HEK293 (cell line): ENCODE results near the gene CYB5R2.

Experiments
- CTCF ChIA-PET: fragments of 350-600 bp; formaldehyde crosslinking; extraction: SDS; loops from one replicate; lab custom pipeline; 2021; ENCODE audit warnings: antibody characterized with exemption; lab: Yijun Ruan, JAX
- POLR2A ChIA-PET: fragments of 300-600 bp; formaldehyde crosslinking; extraction: SDS; loops from one replicate; lab custom pipeline; 2020; ENCODE audit warnings: antibody characterized with exemption, inconsistent platforms; lab: Yijun Ruan, JAX
- H3K27ac ChIP-seq: fragments of 200-500 bp; sonication (Bioruptor generic); 2 replicates; pipeline ENCODE4 v1.5.1; 2014; ENCODE audit warnings: low read depth, low read length, control low read depth, inconsistent platforms; ENCODE audit errors: extremely low read depth
- H3K36me3 ChIP-seq, 2 experiments: fragments of 200-500 bp in 1 of 2; sonication (Bioruptor generic) in 1 of 2; 1 replicate in 1 of 2; 2 replicates in 1 of 2; pipeline ENCODE4 v1.5.1; 2014 to 2017; ENCODE audit warnings: inconsistent platforms in 2 of 2, low read length in 2 of 2; ENCODE audit not compliant: control insufficient read depth in 2 of 2, insufficient read depth in 1 of 2
- H3K4me1 ChIP-seq: fragments of 200-500 bp; sonication (Bioruptor generic); 2 replicates; pipeline ENCODE4 v1.5.1; 2014; ENCODE audit warnings: mild to moderate bottlenecking, low read length, inconsistent platforms; ENCODE audit not compliant: control insufficient read depth, insufficient read depth
- H3K4me3 ChIP-seq: 2 replicates; pipeline ENCODE4 v1.5.1; 2011; ENCODE audit warnings: low read depth, mild to moderate bottlenecking, control low read depth, low read length, moderate library complexity
- H3K9me3 ChIP-seq: fragments of 200-500 bp; sonication (Bioruptor generic); 2 replicates; pipeline ENCODE4 v1.5.1; 2014; ENCODE audit warnings: low read depth, low read length, inconsistent platforms; ENCODE audit not compliant: control insufficient read depth, insufficient read depth
- GLI4 ChIP-seq: fragments of 450-650 bp; formaldehyde crosslinking; IDR thresholded peaks from 2 replicates; pipeline ENCODE4 v1.5.1; 2016; ENCODE audit warnings: missing biosample characterization, missing genetic modification characterization
- GLIS2 ChIP-seq: fragments of 450-650 bp; formaldehyde crosslinking; IDR thresholded peaks from 2 replicates; pipeline ENCODE4 v1.5.1; 2016; ENCODE audit warnings: missing biosample characterization, missing genetic modification characterization
- KLF1 ChIP-seq: fragments of 450-650 bp; formaldehyde crosslinking; IDR thresholded peaks from 2 replicates; pipeline ENCODE4 v1.5.1; 2016; ENCODE audit warnings: missing biosample characterization, missing genetic modification characterization
- KLF10 ChIP-seq: fragments of 450-650 bp; IDR thresholded peaks from 2 replicates; pipeline ENCODE4 v1.5.1; 2018; ENCODE audit warnings: missing biosample characterization, mild to moderate bottlenecking, missing genetic modification characterization
- MEIS1 ChIP-seq: sonication (generic); formaldehyde crosslinking; IDR thresholded peaks from 2 replicates; pipeline ENCODE4 v1.8.1; 2022; ENCODE audit warnings: missing genetic modification reagents, mild to moderate bottlenecking, borderline replicate concordance
- OVOL3 ChIP-seq: fragments of 450-650 bp; formaldehyde crosslinking; IDR thresholded peaks from 2 replicates; pipeline ENCODE4 v1.5.1; 2016; ENCODE audit warnings: missing biosample characterization, missing genetic modification characterization
- ZFP3 ChIP-seq: fragments of 450-650 bp; formaldehyde crosslinking; IDR thresholded peaks from 2 replicates; pipeline ENCODE4 v1.5.1; 2016; ENCODE audit warnings: low read depth, missing biosample characterization, missing genetic modification characterization
- ZFP37 ChIP-seq: fragments of 450-650 bp; formaldehyde crosslinking; IDR thresholded peaks from 2 replicates; pipeline ENCODE4 v1.5.1; 2016; ENCODE audit warnings: missing biosample characterization, missing genetic modification characterization
- ZNF140 ChIP-seq: fragments of 450-650 bp; formaldehyde crosslinking; IDR thresholded peaks from 2 replicates; pipeline ENCODE4 v1.5.1; 2016; ENCODE audit warnings: missing biosample characterization, missing genetic modification characterization
- ZNF184 ChIP-seq: fragments of 450-650 bp; IDR thresholded peaks from 2 replicates; pipeline ENCODE4 v1.5.1; 2018; ENCODE audit warnings: missing biosample characterization, mild to moderate bottlenecking, missing genetic modification characterization
- ZNF2 ChIP-seq: fragments of 450-650 bp; formaldehyde crosslinking; IDR thresholded peaks from 2 replicates; pipeline ENCODE4 v1.5.1; 2016; ENCODE audit warnings: missing biosample characterization, missing genetic modification characterization
- ZNF311 ChIP-seq: fragments of 450-650 bp; formaldehyde crosslinking; IDR thresholded peaks from 2 replicates; pipeline ENCODE4 v1.5.1; 2017; ENCODE audit warnings: missing biosample characterization, missing genetic modification characterization, borderline replicate concordance
- ZNF324 ChIP-seq: fragments of 450-650 bp; formaldehyde crosslinking; IDR thresholded peaks from 2 replicates; pipeline ENCODE4 v1.5.1; 2016; ENCODE audit warnings: missing biosample characterization, missing genetic modification characterization
- ZNF501 ChIP-seq: fragments of 450-650 bp; formaldehyde crosslinking; IDR thresholded peaks from 2 replicates; pipeline ENCODE4 v1.5.1; 2016; ENCODE audit warnings: missing biosample characterization, missing genetic modification characterization
- ZNF791 ChIP-seq: fragments of 450-650 bp; formaldehyde crosslinking; IDR thresholded peaks from 2 replicates; pipeline ENCODE4 v1.5.1; 2016; ENCODE audit warnings: missing biosample characterization, missing genetic modification characterization
- ZNF830 ChIP-seq: fragments of 450-650 bp; IDR thresholded peaks from 2 replicates; pipeline ENCODE4 v1.5.0; 2018; ENCODE audit warnings: missing biosample characterization, missing genetic modification characterization, low read depth, mild to moderate bottlenecking, moderate library complexity
- TF ChIP-seq, protein P1 (sequence below): fragments of 450-650 bp; formaldehyde crosslinking; IDR thresholded peaks from 2 replicates; pipeline ENCODE4 v1.5.1; 2017; ENCODE audit warnings: missing biosample characterization, mild to moderate bottlenecking, missing genetic modification characterization, moderate library complexity
- TF ChIP-seq, protein P2 (sequence below): fragments of 450-650 bp; formaldehyde crosslinking; IDR thresholded peaks from 2 replicates; pipeline ENCODE4 v1.5.1; 2016; ENCODE audit warnings: missing biosample characterization, missing genetic modification characterization
- TF ChIP-seq, protein P3 (sequence below): fragments of 450-650 bp; formaldehyde crosslinking; IDR thresholded peaks from 2 replicates; pipeline ENCODE4 v1.5.1; 2016; ENCODE audit warnings: missing biosample characterization, missing genetic modification characterization
- TF ChIP-seq, protein P4 (sequence below): fragments of 450-650 bp; formaldehyde crosslinking; IDR thresholded peaks from 2 replicates; pipeline ENCODE4 v1.5.1; 2017; ENCODE audit warnings: missing biosample characterization, missing genetic modification characterization

CYB5R2 gene

DNA sequence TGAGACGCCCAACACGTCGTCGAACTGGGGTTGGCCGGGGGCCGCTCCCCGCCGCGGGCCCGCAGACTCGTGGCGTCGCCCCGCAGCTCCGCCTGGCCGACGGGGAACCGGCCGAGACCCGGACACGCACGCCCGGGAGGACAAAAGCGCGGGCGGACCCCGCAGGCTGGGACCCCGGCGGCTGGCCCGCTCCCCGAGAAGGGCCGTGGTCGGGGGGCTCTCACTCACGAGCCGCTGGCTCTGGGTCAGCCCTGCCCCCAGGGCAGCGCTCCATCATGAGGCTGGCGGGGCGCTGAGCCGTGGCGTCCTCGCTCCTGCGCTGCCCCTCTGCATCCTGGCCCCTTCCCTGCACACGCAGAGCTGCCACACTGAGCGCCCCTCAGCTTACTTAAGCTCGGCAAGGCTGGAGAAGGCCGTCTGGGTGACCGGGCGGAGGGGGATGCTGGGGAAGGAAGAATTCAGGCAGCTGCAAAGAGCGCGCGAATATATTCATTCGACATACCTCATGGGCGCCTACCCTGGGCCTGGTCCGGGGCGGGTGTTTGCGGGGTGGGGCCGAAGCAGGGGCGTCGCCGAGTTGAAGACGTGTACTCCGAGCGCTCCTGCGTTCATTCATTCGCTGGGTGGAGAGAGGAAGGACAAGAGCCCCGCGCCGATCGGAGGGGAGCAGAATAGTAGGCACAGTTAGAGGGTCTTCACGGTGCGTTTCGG, 579 bp upstream of the CYB5R2 start:
- POLR2A ChIA-PET = no interaction called here
- CTCF ChIA-PET = no interaction called here
- Histone ChIP-seq H3K4me3 (no peak overlapping the region), H3K9me3 (no peaks in the 10 kb centered on the region), H3K36me3 (no peaks in the 10 kb centered on the region), H3K27ac (no peak overlapping the region), H3K4me1 (no peaks in the 10 kb centered on the region)
- TF ChIP-seq ZNF324 (tag by site-specific recombination) = no peak

DNA sequence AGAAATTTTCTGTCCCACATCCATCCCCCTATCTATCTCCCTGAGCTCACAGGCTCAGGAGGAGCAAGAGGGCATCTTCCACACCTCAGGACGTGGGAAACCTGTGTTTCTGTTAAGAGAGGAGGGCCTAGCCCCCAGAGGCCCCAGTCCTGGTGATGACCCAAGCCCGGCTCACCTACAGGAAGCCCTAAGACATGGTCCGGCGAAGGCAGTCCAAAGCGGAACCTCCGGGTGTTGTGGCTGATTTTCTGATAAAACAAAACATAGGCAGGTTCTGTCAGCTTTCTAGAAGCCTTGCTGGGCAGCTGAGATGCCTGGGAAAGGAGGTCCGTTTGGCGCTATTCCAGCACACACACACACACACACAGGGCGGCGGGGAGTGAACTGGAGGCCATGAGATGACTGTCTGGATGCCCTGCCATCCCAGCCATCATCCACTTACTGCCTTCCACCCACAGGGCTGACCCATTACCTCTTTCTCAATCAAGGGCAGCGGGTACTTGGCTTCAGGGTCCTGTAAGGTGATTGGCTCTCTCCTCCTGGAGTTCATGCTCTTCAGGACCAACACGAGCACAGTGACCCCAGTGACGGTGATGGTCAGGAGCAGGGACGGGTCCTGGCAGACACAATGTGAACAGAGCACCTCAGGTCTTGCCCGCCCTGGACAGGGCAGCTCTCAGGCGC, 882 bp downstream of the CYB5R2 start:
- H3K4me3 ChIP-seq = no peak overlapping the region
- H3K4me1 ChIP-seq = no peaks in the 10 kb centered on the region
- POLR2A ChIA-PET = no interaction called here
- CTCF ChIA-PET = no interaction called here
- H3K27ac ChIP-seq = no peak overlapping the region
- TF ChIP-seq ZNF311 = no peak
- TF ChIP-seq, all 188 proteins: peak for 0
- Histone ChIP-seq H3K36me3 (no peaks in the 10 kb centered on the region), H3K9me3 (no peaks in the 10 kb centered on the region)

DNA sequence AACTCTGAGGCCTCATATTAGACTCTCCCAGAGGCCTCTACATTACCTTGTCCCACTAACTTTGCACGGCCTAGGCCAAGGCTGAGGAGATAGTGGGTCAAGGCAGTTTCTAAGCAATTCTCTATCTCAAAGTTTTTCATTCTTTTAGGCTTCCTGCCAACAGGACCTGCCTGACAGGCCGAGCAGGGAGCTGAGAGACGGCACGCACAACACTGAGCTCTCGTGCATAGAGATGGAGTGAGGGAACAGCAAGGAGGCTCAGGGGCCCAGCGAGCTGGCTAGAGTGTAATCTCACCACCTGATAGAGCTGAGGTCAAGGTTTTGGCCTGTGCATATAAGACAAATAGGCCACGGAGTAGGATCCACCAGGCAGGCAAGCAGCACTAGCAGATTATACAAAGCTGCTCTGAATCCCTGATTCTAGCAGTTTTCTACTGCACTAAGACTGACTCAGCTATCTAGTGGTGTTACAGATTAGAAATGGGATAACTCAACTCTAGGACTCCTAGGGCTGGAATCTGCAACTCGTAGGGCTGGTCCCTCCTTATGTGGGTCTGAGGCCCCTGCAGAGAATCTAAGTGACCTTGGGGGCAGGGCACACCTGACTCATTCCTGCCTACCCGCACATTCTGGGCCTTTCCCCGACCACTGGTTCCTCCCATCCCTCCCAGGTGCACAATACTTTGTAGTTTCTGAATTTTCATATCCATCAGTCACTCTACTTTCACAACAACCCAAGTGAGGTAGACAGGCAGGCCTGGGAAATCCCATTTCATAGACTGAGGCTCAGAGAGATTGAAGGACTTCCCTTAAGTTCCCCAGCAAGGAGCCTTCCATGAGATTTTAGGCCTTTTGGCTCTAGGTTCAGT, 1.7 kb downstream of the CYB5R2 start:
- ChIA-PET POLR2A (no interaction called here), CTCF (interaction anchor here (1.2 kb wide), 1 partner anchor 100 kb away, joined by 6 read pairs; no protein-coding TSS in a partner anchor)
- Histone ChIP-seq H3K9me3 (no peaks in the 10 kb centered on the region), H3K27ac (no peak overlapping the region), H3K36me3 (no peaks in the 10 kb centered on the region), H3K4me3 (no peak overlapping the region), H3K4me1 (no peaks in the 10 kb centered on the region)
- TF ChIP-seq, protein P1, sequence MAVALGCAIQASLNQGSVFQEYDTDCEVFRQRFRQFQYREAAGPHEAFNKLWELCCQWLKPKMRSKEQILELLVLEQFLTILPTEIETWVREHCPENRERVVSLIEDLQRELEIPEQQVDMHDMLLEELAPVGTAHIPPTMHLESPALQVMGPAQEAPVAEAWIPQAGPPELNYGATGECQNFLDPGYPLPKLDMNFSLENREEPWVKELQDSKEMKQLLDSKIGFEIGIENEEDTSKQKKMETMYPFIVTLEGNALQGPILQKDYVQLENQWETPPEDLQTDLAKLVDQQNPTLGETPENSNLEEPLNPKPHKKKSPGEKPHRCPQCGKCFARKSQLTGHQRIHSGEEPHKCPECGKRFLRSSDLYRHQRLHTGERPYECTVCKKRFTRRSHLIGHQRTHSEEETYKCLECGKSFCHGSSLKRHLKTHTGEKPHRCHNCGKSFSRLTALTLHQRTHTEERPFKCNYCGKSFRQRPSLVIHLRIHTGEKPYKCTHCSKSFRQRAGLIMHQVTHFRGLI = no peak
- TF ChIP-seq, protein P2, sequence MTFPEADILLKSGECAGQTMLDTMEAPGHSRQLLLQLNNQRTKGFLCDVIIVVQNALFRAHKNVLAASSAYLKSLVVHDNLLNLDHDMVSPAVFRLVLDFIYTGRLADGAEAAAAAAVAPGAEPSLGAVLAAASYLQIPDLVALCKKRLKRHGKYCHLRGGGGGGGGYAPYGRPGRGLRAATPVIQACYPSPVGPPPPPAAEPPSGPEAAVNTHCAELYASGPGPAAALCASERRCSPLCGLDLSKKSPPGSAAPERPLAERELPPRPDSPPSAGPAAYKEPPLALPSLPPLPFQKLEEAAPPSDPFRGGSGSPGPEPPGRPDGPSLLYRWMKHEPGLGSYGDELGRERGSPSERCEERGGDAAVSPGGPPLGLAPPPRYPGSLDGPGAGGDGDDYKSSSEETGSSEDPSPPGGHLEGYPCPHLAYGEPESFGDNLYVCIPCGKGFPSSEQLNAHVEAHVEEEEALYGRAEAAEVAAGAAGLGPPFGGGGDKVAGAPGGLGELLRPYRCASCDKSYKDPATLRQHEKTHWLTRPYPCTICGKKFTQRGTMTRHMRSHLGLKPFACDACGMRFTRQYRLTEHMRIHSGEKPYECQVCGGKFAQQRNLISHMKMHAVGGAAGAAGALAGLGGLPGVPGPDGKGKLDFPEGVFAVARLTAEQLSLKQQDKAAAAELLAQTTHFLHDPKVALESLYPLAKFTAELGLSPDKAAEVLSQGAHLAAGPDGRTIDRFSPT (tag by site-specific recombination) = no peak
- TF ChIP-seq, protein P3, sequence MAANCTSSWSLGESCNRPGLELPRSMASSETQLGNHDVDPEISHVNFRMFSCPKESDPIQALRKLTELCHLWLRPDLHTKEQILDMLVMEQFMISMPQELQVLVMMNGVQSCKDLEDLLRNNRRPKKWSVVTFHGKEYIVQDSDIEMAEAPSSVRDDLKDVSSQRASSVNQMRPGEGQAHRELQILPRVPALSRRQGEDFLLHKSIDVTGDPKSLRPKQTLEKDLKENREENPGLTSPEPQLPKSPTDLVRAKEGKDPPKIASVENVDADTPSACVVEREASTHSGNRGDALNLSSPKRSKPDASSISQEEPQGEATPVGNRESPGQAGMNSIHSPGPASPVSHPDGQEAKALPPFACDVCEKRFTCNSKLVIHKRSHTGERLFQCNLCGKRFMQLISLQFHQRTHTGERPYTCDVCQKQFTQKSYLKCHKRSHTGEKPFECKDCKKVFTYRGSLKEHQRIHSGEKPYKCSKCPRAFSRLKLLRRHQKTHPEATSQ (tag by site-specific recombination) = no peak
- TF ChIP-seq KLF10 (no peak), GLI4 (tag by site-specific recombination) (no peak), OVOL3 (tag by site-specific recombination) (no peak), ZFP37 (tag by site-specific recombination) (no peak), KLF1 (tag by site-specific recombination) (no peak), ZNF791 (tag by site-specific recombination) (no peak), ZNF830 (no peak), ZFP3 (tag by site-specific recombination) (no peak), MEIS1 (CRISPR knock-in tag) (no peak), ZNF2 (tag by site-specific recombination) (no peak), ZNF140 (tag by site-specific recombination) (no peak), ZNF184 (tag by site-specific recombination) (no peak), GLIS2 (no peak), ZNF501 (tag by site-specific recombination) (no peak)
- TF ChIP-seq, protein P4, sequence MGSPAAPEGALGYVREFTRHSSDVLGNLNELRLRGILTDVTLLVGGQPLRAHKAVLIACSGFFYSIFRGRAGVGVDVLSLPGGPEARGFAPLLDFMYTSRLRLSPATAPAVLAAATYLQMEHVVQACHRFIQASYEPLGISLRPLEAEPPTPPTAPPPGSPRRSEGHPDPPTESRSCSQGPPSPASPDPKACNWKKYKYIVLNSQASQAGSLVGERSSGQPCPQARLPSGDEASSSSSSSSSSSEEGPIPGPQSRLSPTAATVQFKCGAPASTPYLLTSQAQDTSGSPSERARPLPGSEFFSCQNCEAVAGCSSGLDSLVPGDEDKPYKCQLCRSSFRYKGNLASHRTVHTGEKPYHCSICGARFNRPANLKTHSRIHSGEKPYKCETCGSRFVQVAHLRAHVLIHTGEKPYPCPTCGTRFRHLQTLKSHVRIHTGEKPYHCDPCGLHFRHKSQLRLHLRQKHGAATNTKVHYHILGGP (tag by site-specific recombination) = no peak
